AG09309 (cell line): ENCODE results near the gene KCNK5.

Source experiments
- DNase-seq: peaks from one replicate; pipeline ENCODE4 v3.0.0-alpha.2; 2010; ENCODE audit warnings: low read depth
- H3K4me3 ChIP-seq: 2 replicates; pipeline ENCODE4 v1.5.1; 2011; ENCODE audit warnings: mild to moderate bottlenecking, low read depth, low read length, moderate library complexity; ENCODE audit not compliant: control insufficient read depth
- TF ChIP-seq, protein P1 (sequence below): IDR thresholded peaks from 2 replicates; pipeline ENCODE4 v1.5.1; 2011; ENCODE audit warnings: mild to moderate bottlenecking, low read depth, low read length, inconsistent platforms; ENCODE audit not compliant: insufficient read depth, control insufficient read depth; ENCODE audit errors: missing control alignments

The KCNK5 gene

DNA sequence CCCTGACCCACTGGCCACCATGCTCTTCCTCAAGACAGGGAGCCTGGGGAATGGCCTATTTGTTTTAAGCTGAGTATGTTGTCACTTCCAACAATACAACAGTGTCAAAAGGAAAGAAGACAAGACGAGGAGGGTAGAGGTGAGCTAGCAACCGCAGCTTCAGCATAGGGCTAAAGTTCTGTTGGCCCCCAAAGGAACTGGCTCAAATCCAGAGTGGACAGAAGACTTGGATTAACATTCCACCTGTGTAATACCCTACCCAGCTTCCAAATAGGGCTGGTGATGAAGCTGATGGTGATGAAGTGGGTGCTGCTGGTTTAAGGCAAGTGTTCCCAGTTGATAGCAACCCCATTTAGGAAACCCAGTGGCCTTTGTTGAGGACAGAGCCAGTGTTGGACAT, 31.7 kb upstream of the KCNK5 start:
- no peak overlapping the region for H3K4me3 ChIP-seq
- TF ChIP-seq, protein P1, sequence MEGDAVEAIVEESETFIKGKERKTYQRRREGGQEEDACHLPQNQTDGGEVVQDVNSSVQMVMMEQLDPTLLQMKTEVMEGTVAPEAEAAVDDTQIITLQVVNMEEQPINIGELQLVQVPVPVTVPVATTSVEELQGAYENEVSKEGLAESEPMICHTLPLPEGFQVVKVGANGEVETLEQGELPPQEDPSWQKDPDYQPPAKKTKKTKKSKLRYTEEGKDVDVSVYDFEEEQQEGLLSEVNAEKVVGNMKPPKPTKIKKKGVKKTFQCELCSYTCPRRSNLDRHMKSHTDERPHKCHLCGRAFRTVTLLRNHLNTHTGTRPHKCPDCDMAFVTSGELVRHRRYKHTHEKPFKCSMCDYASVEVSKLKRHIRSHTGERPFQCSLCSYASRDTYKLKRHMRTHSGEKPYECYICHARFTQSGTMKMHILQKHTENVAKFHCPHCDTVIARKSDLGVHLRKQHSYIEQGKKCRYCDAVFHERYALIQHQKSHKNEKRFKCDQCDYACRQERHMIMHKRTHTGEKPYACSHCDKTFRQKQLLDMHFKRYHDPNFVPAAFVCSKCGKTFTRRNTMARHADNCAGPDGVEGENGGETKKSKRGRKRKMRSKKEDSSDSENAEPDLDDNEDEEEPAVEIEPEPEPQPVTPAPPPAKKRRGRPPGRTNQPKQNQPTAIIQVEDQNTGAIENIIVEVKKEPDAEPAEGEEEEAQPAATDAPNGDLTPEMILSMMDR: no peak
- DNase-seq: no peak

DNA sequence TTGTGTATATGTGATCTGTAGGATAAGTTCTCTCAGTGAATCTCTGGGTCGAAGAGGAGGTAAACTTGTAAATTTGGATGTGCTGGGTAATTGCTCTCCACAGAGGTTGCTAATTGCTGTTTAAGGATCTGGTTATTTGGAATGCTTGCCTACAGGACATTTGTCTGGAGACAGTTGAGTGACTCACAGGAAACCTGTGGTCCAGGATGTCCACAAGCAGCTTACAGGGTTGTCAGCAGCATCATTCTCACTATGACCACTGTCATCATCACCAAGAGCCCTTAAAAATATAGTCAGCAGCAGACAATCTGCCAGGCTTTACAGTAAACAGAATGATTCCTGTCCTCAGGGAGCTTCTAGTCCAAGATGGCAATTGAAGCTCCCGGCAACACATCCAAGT, 31.2 kb upstream of the KCNK5 start:
- TF ChIP-seq, protein P1: no peak
- no peak overlapping the region for H3K4me3 ChIP-seq
- no peak for DNase-seq

DNA sequence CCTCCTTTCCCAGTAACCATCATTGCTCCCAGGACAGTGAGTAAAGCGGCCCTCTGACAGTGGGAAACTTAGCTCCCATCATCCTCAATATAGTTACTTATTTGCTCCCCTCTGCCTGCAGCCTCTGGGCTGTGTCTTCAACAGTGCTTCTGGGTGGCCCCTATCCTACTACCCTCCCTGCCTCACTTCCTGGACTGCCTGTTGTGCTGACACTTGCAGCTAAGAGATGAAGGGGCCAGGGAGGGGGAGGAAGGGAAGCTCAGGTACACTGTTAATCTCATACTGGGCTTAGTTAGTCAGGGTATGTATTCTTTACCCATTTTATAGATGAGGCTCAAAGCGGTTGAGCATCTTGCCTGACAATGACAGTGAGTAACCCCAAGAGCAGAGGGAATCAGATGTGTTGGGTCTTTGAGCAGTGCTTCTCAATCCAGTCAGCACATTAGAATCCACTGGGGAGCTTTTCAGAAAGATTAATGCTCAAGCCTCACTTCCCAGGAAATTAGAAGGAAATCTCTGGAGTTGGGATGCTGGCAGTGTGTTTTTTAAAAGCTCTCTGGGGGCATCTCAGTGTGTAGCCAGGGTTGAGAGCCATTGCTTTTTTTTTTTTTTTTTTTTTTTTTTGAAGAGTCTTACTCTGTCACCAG, 27.1 kb upstream of the KCNK5 start:
- TF ChIP-seq, protein P1: no peak
- DNase-seq: no peak
- H3K4me3 ChIP-seq: no peak overlapping the region

DNA sequence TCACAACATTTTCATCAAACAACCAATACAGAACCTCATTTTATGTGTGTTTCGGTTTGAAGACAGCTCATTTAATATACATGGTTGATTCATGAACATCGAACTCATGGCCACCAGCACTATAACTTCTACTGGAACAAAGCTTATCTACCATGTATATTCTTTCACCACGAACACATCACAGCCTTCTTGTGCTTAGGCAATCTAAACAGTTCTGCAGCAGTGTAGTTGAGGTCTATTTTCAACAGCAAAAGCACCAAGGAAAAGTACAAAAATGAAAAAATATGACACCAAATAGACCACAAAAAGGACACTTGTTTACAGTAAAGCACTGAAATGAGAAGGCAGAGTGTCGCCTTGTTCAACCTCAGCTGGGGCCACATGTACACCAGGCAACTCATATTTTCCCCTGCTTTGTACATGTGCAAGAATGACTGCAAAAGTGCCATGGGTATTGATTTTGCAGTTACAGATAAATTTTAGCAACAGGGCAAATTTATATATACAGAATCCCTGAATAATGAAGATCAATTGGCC, 25.8 kb upstream of the KCNK5 start:
- TF ChIP-seq, protein P1: no peak
- no peak overlapping the region for H3K4me3 ChIP-seq
- no peak for DNase-seq

DNA sequence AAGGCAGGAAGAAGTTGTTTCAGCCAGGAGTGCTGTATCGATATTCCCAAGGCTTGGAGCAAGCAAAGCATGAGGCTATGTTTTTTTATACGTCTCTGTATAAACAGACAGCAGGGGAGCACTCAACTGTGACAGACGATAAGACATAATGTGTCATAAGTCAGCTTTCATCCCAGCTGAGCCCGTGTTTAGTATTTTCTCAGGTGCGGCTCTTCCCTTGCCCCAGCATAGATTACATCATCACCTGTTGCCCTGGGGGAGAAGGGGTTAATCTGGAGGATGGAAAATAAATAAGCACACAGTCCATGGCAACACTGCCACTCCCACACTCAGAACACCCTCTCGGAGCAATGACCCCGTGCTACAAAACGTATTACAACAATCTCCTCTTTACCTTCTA, 22.1 kb upstream of the KCNK5 start:
- no peak overlapping the region for H3K4me3 ChIP-seq
- no peak for DNase-seq
- TF ChIP-seq, protein P1: no peak

DNA sequence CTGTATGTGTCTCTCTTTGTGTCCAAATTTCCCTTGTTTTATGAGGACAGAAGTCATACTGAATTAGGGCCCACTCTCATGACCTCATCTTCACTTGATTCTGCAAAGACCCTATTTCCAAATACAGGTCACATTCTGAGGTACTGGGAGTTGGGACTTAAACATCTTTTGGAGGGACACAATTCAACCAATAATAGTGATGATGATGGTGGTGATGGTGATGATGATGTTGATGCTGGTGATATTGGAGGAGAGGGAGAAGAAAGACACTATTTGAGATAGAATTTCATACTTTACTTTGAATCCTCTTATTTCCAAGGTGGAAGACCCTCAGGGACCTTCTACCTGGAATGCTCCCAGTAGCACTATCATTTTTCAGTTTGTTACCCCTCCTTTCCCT, 21.2 kb upstream of the KCNK5 start:
- H3K4me3 ChIP-seq: no peak overlapping the region
- no peak for DNase-seq
- TF ChIP-seq, protein P1: no peak

DNA sequence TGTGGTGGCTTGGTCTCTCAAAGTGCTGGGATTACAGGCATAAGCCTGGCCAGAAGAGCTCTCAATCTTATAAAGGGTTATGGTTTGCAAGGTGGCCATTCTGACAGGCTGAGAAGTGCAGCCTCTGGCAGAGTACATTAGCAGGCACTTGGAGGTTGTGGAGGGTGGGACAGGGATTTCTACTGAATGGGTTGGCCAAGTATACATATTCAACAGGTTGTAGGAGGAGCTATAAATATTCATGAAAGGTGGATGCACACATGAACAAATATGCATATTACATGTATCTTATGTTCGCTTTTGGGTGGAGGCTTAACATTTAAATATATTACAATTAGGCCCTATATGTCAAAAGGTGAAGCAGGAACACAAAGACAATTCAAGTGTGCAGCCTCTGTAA, 20.0 kb upstream of the KCNK5 start:
- DNase-seq: no peak
- TF ChIP-seq, protein P1: no peak
- no peak overlapping the region for H3K4me3 ChIP-seq
